Thymus (tissue), 11 donors: ENCODE measurements around the gene IPO4. TPM values are rescaled to one million over a fixed set of nuclear protein-coding genes. Genes with fewer than 3 reads are reported as not detected.
A peak's percentile ranks its signal among the peaks of the same experiment; 100 is the strongest.
"Not testable (repeated sequence)": the region's sequence is repeated elsewhere in the genome, so short reads cannot be mapped to it uniquely, and the experiment has no call there.

Source experiments
- DNase-seq, 9 donors: peaks; one replicate each; pipeline ENCODE4 v3.0.0-alpha.2; 2013; ENCODE audit warnings: low spot score in 9 of 9, low read depth in 6 of 9, missing footprints in 1 of 9
- H3K27ac ChIP-seq, 2 donors: one replicate each; pipeline ENCODE4 v1.5.1; 2013; ENCODE audit warnings: control low read depth in 1 of 2, low read depth in 1 of 2, low read length in 1 of 2, mild to moderate bottlenecking in 1 of 2, moderate library complexity in 1 of 2
- H3K27me3 ChIP-seq, 2 donors: one replicate each; pipeline ENCODE4 v1.5.1; 2013; ENCODE audit warnings: low read length in 1 of 2; ENCODE audit not compliant: control insufficient read depth in 2 of 2, insufficient read depth in 1 of 2
- H3K36me3 ChIP-seq, 2 donors: one replicate each; pipeline ENCODE4 v1.5.1; 2013; ENCODE audit warnings: low read length in 1 of 2, mild to moderate bottlenecking in 1 of 2, moderate library complexity in 1 of 2; ENCODE audit not compliant: control insufficient read depth in 2 of 2, insufficient read depth in 2 of 2
- H3K4me1 ChIP-seq, 2 donors: one replicate each; pipeline ENCODE4 v1.5.1; 2013; ENCODE audit warnings: low read length in 2 of 2; ENCODE audit not compliant: control insufficient read depth in 2 of 2, insufficient read depth in 2 of 2
- H3K4me3 ChIP-seq, 2 donors: one replicate each; pipeline ENCODE4 v1.5.1; 2013; ENCODE audit warnings: low read length in 2 of 2, control low read depth in 1 of 2, mild to moderate bottlenecking in 1 of 2
- H3K9me3 ChIP-seq, 2 donors: one replicate each; pipeline ENCODE4 v1.5.1; 2013; ENCODE audit warnings: low read length in 1 of 2, mild to moderate bottlenecking in 1 of 2; ENCODE audit not compliant: control insufficient read depth in 2 of 2, insufficient read depth in 1 of 2
- WGBS: extraction: QIAGEN DNeasy Blood & Tissue Kit; methylation state at CpG from one replicate; pipeline ENCODE4 v1.1.7; 2013; 5-methylcytosine and 5-hydroxymethylcytosine counted together
- polyA plus RNA-seq: library from polyadenylated mRNA; stranded (reverse); fragments of 200-250 nt; gene quantifications from one replicate; pipeline ENCODE4 v1.2.3, GENCODE V29; 2013
- total RNA-seq: library from RNA; stranded (reverse); fragments of 120-200 nt; gene quantifications from one replicate; pipeline ENCODE4 v1.2.4, GENCODE V29; 2013
- donor health status: healthy.

Gene IPO4
- total and polyA plus RNA-seq, 2 donors, result 12.1 to 19.3 TPM

DNA sequence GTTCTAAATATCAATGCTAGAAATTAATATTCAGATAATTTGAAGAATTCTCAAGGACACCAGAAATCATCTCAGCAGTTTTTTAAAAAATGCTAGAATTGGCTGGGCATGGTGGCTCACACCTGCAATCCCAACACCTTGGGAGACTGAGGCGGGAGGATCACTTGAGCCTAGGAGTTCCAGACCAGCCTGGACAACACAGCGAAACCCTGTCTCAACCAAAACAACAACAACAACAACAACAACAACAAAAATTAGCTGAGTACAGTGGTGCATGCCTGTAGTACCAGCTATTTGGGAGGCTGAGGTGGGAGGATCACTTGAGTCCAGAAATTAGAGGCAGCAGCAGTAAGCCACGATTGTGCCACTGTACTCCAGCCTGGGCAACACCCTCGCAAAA, 30.5 kb upstream of the IPO4 start:
- no peaks in the 10 kb centered on the region for H3K27me3 ChIP-seq
- no peak overlapping the region for H3K27ac ChIP-seq
- 98% methylated on average over 4 of the region's 4 CpGs for WGBS
- peaks cover 6 to 17% of the 10 kb centered on the region in 2 donors for H3K4me1 ChIP-seq
- H3K36me3 ChIP-seq, result peaks cover 7 to 18% of the 10 kb centered on the region in 2 donors
- no peak for DNase-seq
- no peak overlapping the region for H3K4me3 ChIP-seq
- no peaks in the 10 kb centered on the region for H3K9me3 ChIP-seq

DNA sequence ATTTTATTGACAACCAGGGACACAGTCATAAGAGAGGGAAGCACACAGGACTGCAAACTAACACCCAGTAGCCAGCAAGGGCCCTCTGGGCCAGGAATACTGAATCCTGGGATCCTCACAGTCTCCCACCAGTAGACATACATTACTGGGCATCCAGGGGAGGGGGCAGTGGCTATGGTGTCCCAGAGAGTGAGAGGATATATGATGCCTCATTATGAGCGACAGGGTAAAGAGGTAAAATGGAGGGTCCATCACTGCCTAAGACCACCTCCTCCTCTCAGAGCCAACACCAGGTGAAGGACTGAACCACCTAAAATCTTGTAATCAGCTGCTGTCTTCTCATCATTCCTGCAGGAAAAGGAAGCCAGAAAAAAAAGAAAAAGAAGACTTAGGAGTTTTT, 28.3 kb upstream of the IPO4 start:
- not testable (repeated sequence) for H3K4me3 ChIP-seq, DNase-seq, H3K27ac ChIP-seq, H3K27me3 ChIP-seq, H3K9me3 ChIP-seq
- 100% methylated on average over 1 of the region's 1 CpG for WGBS
- Histone ChIP-seq H3K36me3 (peaks cover 7 to 18% of the 10 kb centered on the region in 2 donors), H3K4me1 (peaks cover 13 to 28% of the 10 kb centered on the region in 2 donors)

DNA sequence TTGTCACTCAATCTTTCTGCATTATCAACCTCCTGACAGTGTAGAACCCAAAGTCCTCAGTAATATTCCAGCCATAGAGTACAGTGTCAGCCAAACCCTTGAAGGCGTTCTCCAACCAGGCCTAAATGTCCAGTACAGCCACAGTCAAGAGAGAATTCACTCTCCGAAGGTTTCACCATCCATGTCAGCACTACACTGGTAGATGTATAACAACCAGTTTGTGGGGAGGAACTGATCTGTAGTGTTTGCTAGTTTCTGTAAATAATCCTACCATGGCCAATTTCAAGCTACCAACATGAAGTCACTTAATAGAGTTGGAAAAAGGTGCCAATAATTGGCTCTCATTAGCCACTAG, 27.7 kb upstream of the IPO4 start:
- no peak overlapping the region for H3K4me3 ChIP-seq
- H3K27ac ChIP-seq, result peak overlapping the region; percentile 33 to 96
- WGBS, result 95% methylated on average over 2 of the region's 2 CpGs

DNA sequence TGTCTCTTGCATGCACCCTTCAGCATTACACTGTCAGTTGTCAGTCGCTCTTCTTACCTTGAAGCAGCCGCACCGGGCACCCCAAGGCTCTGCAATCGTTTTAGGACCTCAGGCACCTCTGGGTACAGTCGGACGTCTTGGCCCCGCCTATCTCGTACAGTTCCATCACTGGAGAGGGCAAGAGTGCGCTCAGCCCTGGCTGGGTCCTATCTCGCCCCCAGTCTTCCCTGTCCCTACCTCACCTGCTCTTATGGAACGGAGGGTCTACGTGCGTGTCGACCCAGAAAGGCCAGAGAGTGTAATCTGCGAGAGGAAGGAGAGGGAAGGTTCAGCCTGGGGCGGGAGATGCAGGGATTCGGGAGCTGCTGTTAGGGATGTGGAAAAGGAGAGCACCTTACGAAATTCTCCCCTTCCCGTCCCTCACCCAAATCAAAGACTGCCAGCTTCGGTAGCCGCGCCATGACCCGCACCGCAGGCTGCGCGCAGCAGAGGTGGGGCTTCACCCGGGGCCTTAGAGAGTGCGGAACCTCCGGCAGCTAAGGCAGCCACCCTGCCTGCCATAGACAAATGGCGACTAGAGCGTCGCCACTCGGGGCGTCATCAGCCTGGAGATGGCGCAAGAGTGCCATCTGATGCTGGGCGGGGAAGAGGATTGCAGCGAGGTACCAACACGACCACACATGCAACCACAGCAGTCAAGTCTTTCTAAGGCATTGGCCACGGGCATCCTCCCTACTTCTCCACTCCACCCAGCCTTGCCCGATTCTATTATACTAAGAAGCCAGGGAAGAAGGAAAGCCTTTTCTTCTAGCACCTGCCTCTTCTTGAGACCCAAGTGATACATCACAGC, 27.1 kb upstream of the IPO4 start, which contains the start of gene MDP1:
TSS of gene MDP1 (minus strand) at position 572 of the 850 bp plus-strand sequence. CDS start at position 461, 111 bp downstream.
- Histone ChIP-seq H3K36me3 (peaks cover 11 to 26% of the 10 kb centered on the region in 2 donors), H3K9me3 (no peaks in the 10 kb centered on the region), H3K4me1 (peaks cover 13 to 32% of the 10 kb centered on the region in 2 donors), H3K27ac (peak within 1 kb of the TSS; percentile 93 to 96), H3K27me3 (no peaks in the 10 kb centered on the region), H3K4me3 (peak within 1 kb of the TSS; percentile 49 to 91)
- DNase-seq, result peak; percentile 86 to 96 (median 90)
- under 1% methylated on average over 40 of the region's 40 CpGs for WGBS

More for the DNA sequence above, 27.7 kb upstream of the IPO4 start:
- Histone ChIP-seq H3K36me3 (peaks cover 9 to 21% of the 10 kb centered on the region in 2 donors), H3K4me1 (peaks cover 13 to 30% of the 10 kb centered on the region in 2 donors), H3K9me3 (no peaks in the 10 kb centered on the region), H3K27me3 (no peaks in the 10 kb centered on the region)
- no peak for DNase-seq

DNA sequence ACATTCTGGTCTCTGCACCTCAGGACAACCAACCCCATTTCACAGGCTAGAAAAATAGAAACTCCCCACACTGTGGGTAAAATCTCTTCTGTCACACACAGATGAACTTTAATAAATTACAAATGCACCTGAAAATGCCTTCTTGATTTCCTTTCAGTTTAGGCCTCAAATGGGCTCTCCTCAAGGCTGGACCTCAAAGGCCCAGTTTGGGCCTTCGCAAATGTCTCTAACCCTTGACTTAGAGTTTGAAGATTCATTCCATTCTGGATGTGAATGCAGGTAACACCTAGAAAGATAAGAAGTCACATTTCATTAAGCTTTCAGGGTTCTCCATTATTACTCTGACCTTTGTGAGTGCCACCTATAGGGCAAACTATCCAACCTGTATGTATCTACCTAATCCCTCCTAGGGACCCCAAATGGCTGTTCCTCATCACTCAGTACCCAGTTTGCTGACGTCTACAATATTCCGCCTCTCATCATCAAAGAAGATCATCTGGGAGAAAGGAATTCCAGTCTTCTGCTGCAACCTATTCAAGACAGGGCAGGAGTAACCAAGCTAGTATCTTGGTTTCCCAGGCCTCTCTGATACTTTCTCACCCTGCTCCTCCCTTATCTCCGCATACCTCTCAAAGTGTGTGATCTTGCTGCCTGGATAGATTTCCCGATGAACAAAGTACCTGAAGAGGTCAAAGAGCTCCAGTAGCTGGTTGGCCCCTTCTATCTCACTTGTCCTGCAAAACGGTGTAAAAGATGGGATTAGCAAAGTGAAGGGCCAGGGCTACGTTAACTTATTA, 25.4 kb upstream of the IPO4 start:
- Histone ChIP-seq H3K36me3 (peaks cover 28 to 42% of the 10 kb centered on the region in 2 donors), H3K4me3 (peak overlapping the region; percentile 81 to 89), H3K4me1 (peaks cover 13 to 32% of the 10 kb centered on the region in 2 donors), H3K9me3 (no peaks in the 10 kb centered on the region), H3K27me3 (no peaks in the 10 kb centered on the region), H3K27ac (peak overlapping the region; percentile 99 to 100)
- peak in 1 of 9 donors; percentile 18 for DNase-seq
- 98% methylated on average over 7 of the region's 7 CpGs for WGBS

DNA sequence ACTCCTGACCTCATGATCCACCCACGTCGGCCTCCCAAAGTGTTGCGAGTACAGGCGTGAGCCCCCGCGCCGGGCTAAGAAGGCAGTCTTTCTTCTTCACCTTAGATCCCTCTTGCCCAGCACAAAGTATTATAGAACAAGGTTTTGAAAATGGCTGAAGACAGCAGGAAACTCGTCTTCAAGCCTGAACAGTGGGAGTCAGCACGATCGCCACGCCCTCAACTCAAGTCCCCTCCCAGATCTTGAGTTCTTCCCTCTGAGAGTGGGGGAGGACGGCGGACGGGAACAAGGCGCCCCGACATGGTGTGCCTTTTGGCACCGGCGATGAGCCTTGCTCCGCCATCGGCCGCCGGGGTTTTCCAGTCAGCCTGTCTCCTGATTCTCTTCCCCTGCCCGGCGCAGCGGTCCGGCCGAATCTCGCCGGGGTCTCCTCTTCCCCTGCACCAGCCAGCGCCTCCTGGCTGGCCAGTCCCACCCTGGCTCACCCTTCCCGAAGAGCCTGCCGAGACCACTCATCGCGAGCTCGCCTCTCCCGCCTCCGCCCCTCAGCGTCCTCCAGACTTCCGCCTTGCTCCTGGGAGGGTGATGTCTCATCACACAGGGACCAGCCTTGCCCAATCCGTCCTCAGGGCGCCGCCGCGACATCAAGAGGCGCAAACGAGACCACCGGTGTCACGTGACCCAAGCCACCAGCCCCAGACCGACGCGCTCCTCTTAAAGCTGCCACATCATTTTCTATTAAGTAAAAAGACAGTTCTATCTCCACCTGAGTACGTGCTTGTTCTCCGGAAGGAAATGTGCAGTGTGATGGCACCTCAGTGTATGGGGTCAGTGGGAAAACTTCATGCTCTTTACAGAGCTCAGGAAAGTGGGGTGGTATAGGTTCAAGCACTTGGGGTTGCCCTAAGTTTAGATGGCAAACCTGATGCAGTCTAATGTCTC, 24.6 kb upstream of the IPO4 start, which contains the start of gene CHMP4A:
TSS of gene CHMP4A (minus strand) at position 565 of the 942 bp plus-strand sequence. CDS start at position 516, 49 bp downstream.
- under 1% methylated on average over 53 of the region's 53 CpGs for WGBS
- H3K4me1 ChIP-seq, result peaks cover 13 to 32% of the 10 kb centered on the region in 2 donors
- H3K4me3 ChIP-seq, result peak within 1 kb of the TSS; percentile 81 to 89
- H3K27me3 ChIP-seq, result no peaks in the 10 kb centered on the region
- peak; percentile 87 to 98 (median 93) for DNase-seq
- H3K36me3 ChIP-seq, result peaks cover 31 to 47% of the 10 kb centered on the region in 2 donors
- peak within 1 kb of the TSS; percentile 99 to 100 for H3K27ac ChIP-seq
- H3K9me3 ChIP-seq, result no peaks in the 10 kb centered on the region

DNA sequence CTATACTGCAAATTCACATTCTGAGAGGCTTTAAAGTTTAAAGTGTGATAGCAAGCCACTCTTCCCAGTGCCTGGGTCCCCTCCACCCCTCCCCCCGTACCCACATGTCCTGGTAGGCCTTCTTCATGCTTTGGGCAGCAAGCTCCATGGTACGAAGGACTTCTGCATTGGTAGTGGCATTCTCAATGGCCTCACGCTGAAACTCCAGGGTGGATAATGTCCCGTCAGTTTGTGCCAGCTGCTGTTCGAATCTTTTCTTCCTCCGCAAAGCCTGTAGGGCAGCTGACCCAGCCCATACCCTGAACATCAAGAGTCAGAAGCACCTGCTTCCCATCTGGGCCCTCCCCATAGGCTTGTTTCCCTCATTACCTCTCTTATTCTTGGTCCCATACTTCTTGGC, 22.7 kb upstream of the IPO4 start:
- Histone ChIP-seq H3K9me3 (no peaks in the 10 kb centered on the region), H3K27ac (no peak overlapping the region)
- WGBS, result 98% methylated on average over 6 of the region's 6 CpGs

DNA sequence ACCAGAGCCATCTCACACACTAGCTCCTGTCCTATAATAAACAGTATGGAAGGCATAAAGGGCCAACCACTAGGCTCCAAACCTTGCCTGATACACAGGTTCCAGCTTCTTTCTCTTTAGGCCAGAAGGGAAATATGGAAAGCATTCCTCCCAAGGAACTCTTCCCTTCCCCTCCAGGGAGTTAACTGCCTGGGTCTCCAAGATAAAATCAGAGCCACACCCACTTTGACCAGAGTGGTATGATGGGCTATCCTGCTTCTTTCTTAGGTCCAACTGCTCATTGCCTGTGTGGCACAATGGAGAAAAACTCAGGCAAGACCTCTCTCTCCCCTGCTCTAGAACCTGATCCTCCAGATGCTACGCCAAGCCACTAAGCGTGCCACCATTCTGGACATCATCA, 19.0 kb upstream of the IPO4 start:
- Histone ChIP-seq H3K27ac (peak overlapping the region in 1 of 2 donors; percentile 83), H3K27me3 (no peaks in the 10 kb centered on the region), H3K9me3 (peaks cover 0 to 1% of the 10 kb centered on the region in 2 donors), H3K4me1 (peaks cover 14 to 24% of the 10 kb centered on the region in 2 donors), H3K36me3 (peaks cover 54 to 75% of the 10 kb centered on the region in 2 donors), H3K4me3 (no peak overlapping the region)
- WGBS, result over 99% methylated on average over 2 of the region's 2 CpGs
- no peak for DNase-seq

More for the DNA sequence above, 22.7 kb upstream of the IPO4 start:
- Histone ChIP-seq H3K4me3 (no peak overlapping the region), H3K4me1 (peaks cover 25 to 46% of the 10 kb centered on the region in 2 donors), H3K36me3 (peaks cover 40 to 56% of the 10 kb centered on the region in 2 donors), H3K27me3 (no peaks in the 10 kb centered on the region)
- DNase-seq, result no peak
